GM12891 (cell line): ENCODE data around the gene HSBP1.

Experiments used
- DNase-seq: peaks from one replicate; pipeline ENCODE4 v3.0.0; 2011; ENCODE audit warnings: low spot score; ENCODE audit not compliant: insufficient read length
- FAIRE-seq: peaks from 2 replicates; lab custom pipeline; 2011; peaks lifted over from hg19 to GRCh38; lab: Jason Lieb, UNC
- PAX5 ChIP-seq: IDR thresholded peaks from 2 replicates; pipeline ENCODE4 v1.6.1; 2011; ENCODE audit warnings: low read length, moderate library complexity, mild to moderate bottlenecking; ENCODE audit not compliant: insufficient read depth, severe bottlenecking
- POLR2A ChIP-seq: IDR thresholded peaks from 2 replicates; pipeline ENCODE4 v1.6.1; 2011; ENCODE audit warnings: low read depth, low read length, control low read depth
- POLR2AphosphoS5 ChIP-seq: IDR thresholded peaks from 2 replicates; pipeline ENCODE4 v1.6.1; 2011; ENCODE audit warnings: low read depth, low read length, control low read depth
- POU2F2 ChIP-seq: IDR thresholded peaks from 2 replicates; pipeline ENCODE4 v1.6.1; 2011; ENCODE audit warnings: low read depth, mild to moderate bottlenecking, control low read depth, low read length, moderate library complexity
- SPI1 ChIP-seq: IDR thresholded peaks from 2 replicates; pipeline ENCODE4 v1.6.1; 2011; ENCODE audit warnings: low read depth, low read length, control low read depth
- TAF1 ChIP-seq: IDR thresholded peaks from 2 replicates; pipeline ENCODE4 v1.6.1; 2011; ENCODE audit warnings: low read depth, low read length, control low read depth

Gene HSBP1

GRCh38 chr16:83813823-83814658 lies 6.3 kb downstream of the HSBP1 start:
- FAIRE-seq (peak; percentile 54), DNase-seq (no peak)
- TF ChIP-seq POLR2A (no peak), POLR2AphosphoS5 (peak; percentile 72; the same call in 1 of the 2 replicates)

DNA sequence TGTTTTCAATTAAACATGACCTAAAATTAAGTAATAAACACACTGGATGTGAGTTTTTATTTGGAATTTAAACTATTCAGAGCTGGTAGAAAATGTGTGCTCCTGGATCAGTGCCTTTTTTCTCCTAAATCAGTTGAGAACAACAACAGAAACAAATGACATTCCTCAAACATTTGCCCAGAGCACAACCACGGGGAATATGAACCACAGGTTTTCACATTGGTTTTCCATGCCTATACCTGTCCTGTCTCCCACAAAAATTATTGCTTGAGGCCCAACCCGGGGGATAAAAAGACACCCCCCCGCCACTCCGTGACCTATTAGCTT lies 6.8 kb downstream of the HSBP1 start:
- TF ChIP-seq PAX5 (no peak), SPI1 (no peak), POU2F2 (no peak), POLR2A (no peak), TAF1 (no peak), POLR2AphosphoS5 (no peak)
- FAIRE-seq (no peak), DNase-seq (no peak)

GRCh38 chr16:83817022-83817421 lies 9.2 kb downstream of the HSBP1 start:
- FAIRE-seq (no peak), DNase-seq (no peak)
- TF ChIP-seq POLR2A (no peak), PAX5 (no peak), POU2F2 (no peak), TAF1 (no peak), SPI1 (no peak), POLR2AphosphoS5 (no peak)

DNA sequence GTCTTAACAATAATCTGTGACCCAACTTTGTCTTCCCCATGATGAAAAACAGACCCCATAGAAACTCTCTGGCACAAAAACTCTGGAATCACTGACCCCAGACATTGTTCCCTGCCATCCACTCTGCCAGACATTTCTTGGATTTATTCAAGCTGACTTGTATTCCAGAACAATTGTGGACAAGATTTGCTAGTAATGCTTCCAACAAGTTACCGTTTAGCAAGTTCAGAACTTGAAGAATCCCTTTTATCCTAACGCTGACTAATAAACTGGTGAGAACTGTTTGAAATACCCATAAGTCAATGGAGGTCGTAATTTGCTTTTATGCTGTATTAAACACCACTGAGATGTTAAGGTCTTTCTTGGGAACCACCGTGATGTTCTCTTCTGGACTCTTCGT lies 10.5 kb downstream of the HSBP1 start:
- TF ChIP-seq PAX5: no peak
- TF ChIP-seq POU2F2: no peak
- TF ChIP-seq POLR2AphosphoS5: no peak
- TF ChIP-seq SPI1: no peak
- FAIRE-seq: no peak

GRCh38 chr16:83819361-83819760 lies 11.6 kb downstream of the HSBP1 start:
- no peak for TF ChIP-seq POLR2A
- TF ChIP-seq SPI1: no peak
- TF ChIP-seq POLR2AphosphoS5: no peak
- TF ChIP-seq POU2F2: no peak
- no peak for TF ChIP-seq PAX5
- TF ChIP-seq TAF1: no peak
- no peak for FAIRE-seq
- DNase-seq: no peak

More for the DNA sequence above, 10.5 kb downstream of the HSBP1 start:
- DNase-seq: no peak

DNA sequence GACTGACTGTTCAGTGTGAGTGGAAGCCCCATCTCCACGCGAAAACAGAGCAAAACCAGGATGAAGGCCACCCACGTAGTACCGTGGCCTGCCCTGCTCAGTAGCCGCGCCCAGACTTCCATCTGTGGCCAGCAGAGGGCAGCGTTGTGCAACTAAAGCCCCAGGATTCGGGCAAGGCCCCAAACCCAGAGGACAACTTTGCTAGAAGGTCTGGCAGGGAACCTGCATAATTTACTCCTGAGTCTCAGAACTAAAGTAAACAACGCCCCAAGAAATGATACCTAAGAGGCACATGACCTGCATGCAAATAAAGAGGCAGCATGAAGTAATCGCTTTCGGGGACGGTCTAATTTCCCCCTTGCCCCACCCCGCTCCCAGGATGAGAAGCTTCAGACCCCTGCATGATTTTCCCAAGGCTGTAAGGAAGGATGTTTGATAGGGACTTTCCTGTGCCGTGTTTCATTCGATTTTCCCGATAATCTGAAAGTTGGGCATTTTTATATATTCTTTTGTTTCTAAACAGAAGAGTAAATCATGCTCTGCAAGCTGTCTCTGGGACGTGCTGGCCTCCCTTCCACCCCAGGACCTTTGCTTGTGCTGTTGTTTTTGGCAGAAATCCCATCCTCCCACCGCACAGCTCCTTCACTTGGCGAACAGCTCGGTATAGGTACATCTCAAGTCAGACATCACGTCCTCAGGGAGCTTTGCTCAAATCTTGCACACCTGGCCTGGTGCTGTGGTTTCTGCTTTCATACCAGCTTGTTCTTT lies 18.6 kb downstream of the HSBP1 start:
- DNase-seq: peak; percentile 80

DNA sequence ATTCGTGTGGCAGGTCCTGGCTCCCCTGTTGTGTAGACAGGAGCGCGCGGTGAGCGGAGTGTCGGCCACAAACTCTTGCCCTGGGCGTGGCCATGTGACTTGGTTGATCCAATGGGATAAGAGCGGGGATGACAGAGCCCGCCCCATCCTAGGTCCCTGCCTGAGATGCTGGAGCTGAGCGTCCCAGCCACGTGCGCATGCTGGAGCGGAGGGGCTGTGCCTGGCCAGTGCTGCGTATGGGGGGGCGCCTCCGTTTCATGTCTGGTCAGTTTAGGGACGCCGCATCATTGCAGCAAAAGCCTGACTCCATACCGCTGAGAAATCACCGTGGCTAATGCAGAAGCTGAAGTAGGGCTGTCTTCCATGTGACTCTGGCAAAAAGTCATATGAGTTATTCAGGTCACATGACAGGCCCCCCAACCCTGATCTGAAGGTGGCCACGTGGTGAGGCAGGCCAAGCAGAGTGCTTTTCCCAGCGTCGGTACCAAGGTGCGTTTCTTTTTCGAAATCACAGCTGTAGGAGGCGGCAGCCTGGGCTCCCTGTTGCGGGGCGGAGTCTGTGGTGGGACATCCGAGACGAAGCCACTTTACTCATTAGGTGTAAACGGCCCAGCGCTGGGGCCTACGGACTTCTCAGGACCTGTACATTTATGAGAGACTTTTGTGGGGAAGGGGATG lies 22.5 kb downstream of the HSBP1 start:
- FAIRE-seq (no peak), DNase-seq (no peak)
- TF ChIP-seq POU2F2 (no peak), POLR2AphosphoS5 (no peak), PAX5 (no peak), SPI1 (no peak), TAF1 (no peak), POLR2A (no peak)

More for the DNA sequence above, 18.6 kb downstream of the HSBP1 start:
- peak; percentile 85 for FAIRE-seq
- TF ChIP-seq POLR2A (no peak), PAX5 (no peak), POLR2AphosphoS5 (no peak), SPI1 (no peak), POU2F2 (no peak), TAF1 (no peak)

GRCh38 chr16:83830769-83831455 lies 23.1 kb downstream of the HSBP1 start:
- TF ChIP-seq POU2F2 (no peak), POLR2AphosphoS5 (no peak), POLR2A (no peak), PAX5 (no peak)
- DNase-seq (no peak), FAIRE-seq (no peak)

- no peak for TF ChIP-seq POLR2A
- no peak for TF ChIP-seq POLR2AphosphoS5
- no peak for TF ChIP-seq TAF1
- no peak for TF ChIP-seq POU2F2
- TF ChIP-seq PAX5: no peak
- no peak for TF ChIP-seq SPI1
- no peak for FAIRE-seq
These were observed 23.7 kb downstream of the HSBP1 start for GRCh38 chr16:83831456-83831987.

More at GRCh38 chr16:83831456-83831987, 23.7 kb downstream of the HSBP1 start:
- DNase-seq: no peak
